ENCODE data around the gene NPHP1.
"Not testable (repeated sequence)": the region's sequence is repeated elsewhere in the genome, so short reads cannot be mapped to it uniquely, and the experiment has no call there.

Gene NPHP1

DNA sequence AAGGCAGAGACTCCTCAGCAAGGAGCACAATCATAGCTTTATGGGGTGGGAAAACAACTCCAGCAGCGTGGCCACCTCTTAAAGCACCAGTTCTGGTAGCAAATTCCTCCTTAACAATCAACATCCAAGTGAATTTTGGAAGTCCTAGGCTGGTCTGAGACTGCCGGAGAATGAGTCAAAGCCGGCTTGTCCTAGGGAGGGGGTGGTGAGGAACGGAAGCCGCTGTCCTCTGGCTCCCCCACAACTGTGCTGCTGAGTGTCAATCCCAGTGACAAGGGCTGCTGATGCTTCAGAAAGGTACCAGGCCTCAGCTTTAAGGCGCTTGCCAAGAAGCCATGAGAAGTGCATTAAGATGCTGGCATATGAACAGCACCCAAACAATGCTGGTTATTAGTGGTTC, 110.9 kb downstream of the NPHP1 start:
- H4K5ac ChIP-seq (ENCODE audit: low read length); H3K36me3 ChIP-seq (ENCODE audit: control insufficient read depth, insufficient read depth, low read length); H2BK15ac ChIP-seq (replicated peaks; ENCODE audit: low read depth); H2BK120ac ChIP-seq (ENCODE audit: low read depth, low read length); H3K4me1 ChIP-seq (ENCODE audit: control insufficient read depth, low read depth, low read length); H4K8ac ChIP-seq (ENCODE audit: low read depth, low read length); H3K9ac ChIP-seq (ENCODE audit: low read length); H3K18ac ChIP-seq (ENCODE audit: low read length); H3K27me3 ChIP-seq (ENCODE audit: insufficient read depth, low read length, poor library complexity); H2BK5ac ChIP-seq (ENCODE audit: low read length); DNase-seq; H2AK5ac ChIP-seq (ENCODE audit: low read length); H3K4me3 ChIP-seq (ENCODE audit: low read length); H3K4ac ChIP-seq (ENCODE audit: low read depth, low read length); H3K79me1 ChIP-seq (ENCODE audit: low read length); H3K23ac ChIP-seq (ENCODE audit: low read length); H3K27ac ChIP-seq (ENCODE audit: low read depth, low read length); H3K56ac ChIP-seq (ENCODE audit: low read length); H3K79me2 ChIP-seq (ENCODE audit: control insufficient read depth, insufficient read depth, low read length); H3K4me2 ChIP-seq (ENCODE audit: low read length): not testable (repeated sequence)
- no CpG with 5 or more reads among the region's 6 CpGs for WGBS (ENCODE audit: extremely low coverage, insufficient coverage, low lambda C conversion rate)

DNA sequence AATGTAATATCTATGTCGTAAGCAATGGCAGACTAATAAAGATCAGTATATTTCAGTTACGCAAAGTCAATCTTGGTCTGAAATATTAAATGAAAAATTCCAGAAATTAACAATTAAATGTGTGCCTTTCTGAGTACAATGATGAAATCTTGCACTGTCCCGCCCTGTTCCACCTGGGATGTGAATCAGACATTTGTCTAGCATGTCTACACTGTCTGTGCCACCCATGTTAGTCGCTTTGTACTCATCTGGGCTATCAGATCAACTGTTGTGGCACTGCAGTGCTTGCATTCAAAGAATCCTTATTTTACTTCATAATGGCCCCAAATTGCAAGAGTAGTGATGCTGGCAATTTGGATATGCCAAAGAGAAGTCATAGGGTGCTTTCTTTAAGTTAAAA, 114.6 kb downstream of the NPHP1 start:
- not testable (repeated sequence) for H3K18ac ChIP-seq (ENCODE audit: low read length); H3K27me3 ChIP-seq (ENCODE audit: insufficient read depth, low read length, poor library complexity); H3K36me3 ChIP-seq (ENCODE audit: control insufficient read depth, insufficient read depth, low read length); DNase-seq; H4K8ac ChIP-seq (ENCODE audit: low read depth, low read length); H4K5ac ChIP-seq (ENCODE audit: low read length); H2BK15ac ChIP-seq (replicated peaks; ENCODE audit: low read depth); H3K4me3 ChIP-seq (ENCODE audit: low read length); H3K4me1 ChIP-seq (ENCODE audit: control insufficient read depth, low read depth, low read length); H3K56ac ChIP-seq (ENCODE audit: low read length); H2AK5ac ChIP-seq (ENCODE audit: low read length); H2BK120ac ChIP-seq (ENCODE audit: low read depth, low read length); H3K79me2 ChIP-seq (ENCODE audit: control insufficient read depth, insufficient read depth, low read length); H3K79me1 ChIP-seq (ENCODE audit: low read length); H2BK5ac ChIP-seq (ENCODE audit: low read length); H3K4ac ChIP-seq (ENCODE audit: low read depth, low read length); H3K27ac ChIP-seq (ENCODE audit: low read depth, low read length); H3K23ac ChIP-seq (ENCODE audit: low read length); H3K9ac ChIP-seq (ENCODE audit: low read length); H3K4me2 ChIP-seq (ENCODE audit: low read length)
- no CpG with 5 or more reads among the region's 4 CpGs for WGBS (ENCODE audit: extremely low coverage, insufficient coverage, low lambda C conversion rate)

- WGBS (ENCODE audit: extremely low coverage, insufficient coverage, low lambda C conversion rate), result no CpG with 5 or more reads among the region's 2 CpGs
- not testable (repeated sequence) for H2BK5ac ChIP-seq (ENCODE audit: low read length); H3K27me3 ChIP-seq (ENCODE audit: insufficient read depth, low read length, poor library complexity); H2BK15ac ChIP-seq (replicated peaks; ENCODE audit: low read depth); H3K18ac ChIP-seq (ENCODE audit: low read length); H2BK120ac ChIP-seq (ENCODE audit: low read depth, low read length); H3K79me2 ChIP-seq (ENCODE audit: control insufficient read depth, insufficient read depth, low read length); H3K9ac ChIP-seq (ENCODE audit: low read length); DNase-seq; H4K5ac ChIP-seq (ENCODE audit: low read length); H3K27ac ChIP-seq (ENCODE audit: low read depth, low read length); H3K36me3 ChIP-seq (ENCODE audit: control insufficient read depth, insufficient read depth, low read length); H4K8ac ChIP-seq (ENCODE audit: low read depth, low read length); H3K4me3 ChIP-seq (ENCODE audit: low read length); H3K4me1 ChIP-seq (ENCODE audit: control insufficient read depth, low read depth, low read length); H3K79me1 ChIP-seq (ENCODE audit: low read length); H3K23ac ChIP-seq (ENCODE audit: low read length); H3K56ac ChIP-seq (ENCODE audit: low read length); H2AK5ac ChIP-seq (ENCODE audit: low read length); H3K4ac ChIP-seq (ENCODE audit: low read depth, low read length); H3K4me2 ChIP-seq (ENCODE audit: low read length)
Observed at GRCh38 chr2:110083757-110084156, 121.1 kb downstream of the NPHP1 start.

GRCh38 chr2:110083162-110083561, 121.7 kb downstream of the NPHP1 start:
- H3K4me1 ChIP-seq (ENCODE audit: control insufficient read depth, low read depth, low read length); H3K79me2 ChIP-seq (ENCODE audit: control insufficient read depth, insufficient read depth, low read length); H2AK5ac ChIP-seq (ENCODE audit: low read length); H3K23ac ChIP-seq (ENCODE audit: low read length); H3K27me3 ChIP-seq (ENCODE audit: insufficient read depth, low read length, poor library complexity); H4K5ac ChIP-seq (ENCODE audit: low read length); H4K8ac ChIP-seq (ENCODE audit: low read depth, low read length); H3K4ac ChIP-seq (ENCODE audit: low read depth, low read length); H3K27ac ChIP-seq (ENCODE audit: low read depth, low read length); H3K18ac ChIP-seq (ENCODE audit: low read length); H3K9ac ChIP-seq (ENCODE audit: low read length); H3K4me3 ChIP-seq (ENCODE audit: low read length); H3K79me1 ChIP-seq (ENCODE audit: low read length); H2BK5ac ChIP-seq (ENCODE audit: low read length); H3K56ac ChIP-seq (ENCODE audit: low read length); H3K36me3 ChIP-seq (ENCODE audit: control insufficient read depth, insufficient read depth, low read length); H2BK15ac ChIP-seq (replicated peaks; ENCODE audit: low read depth); H2BK120ac ChIP-seq (ENCODE audit: low read depth, low read length); H3K4me2 ChIP-seq (ENCODE audit: low read length); DNase-seq: not testable (repeated sequence)
- no CpG with 5 or more reads among the region's 8 CpGs for WGBS (ENCODE audit: extremely low coverage, insufficient coverage, low lambda C conversion rate)

DNA sequence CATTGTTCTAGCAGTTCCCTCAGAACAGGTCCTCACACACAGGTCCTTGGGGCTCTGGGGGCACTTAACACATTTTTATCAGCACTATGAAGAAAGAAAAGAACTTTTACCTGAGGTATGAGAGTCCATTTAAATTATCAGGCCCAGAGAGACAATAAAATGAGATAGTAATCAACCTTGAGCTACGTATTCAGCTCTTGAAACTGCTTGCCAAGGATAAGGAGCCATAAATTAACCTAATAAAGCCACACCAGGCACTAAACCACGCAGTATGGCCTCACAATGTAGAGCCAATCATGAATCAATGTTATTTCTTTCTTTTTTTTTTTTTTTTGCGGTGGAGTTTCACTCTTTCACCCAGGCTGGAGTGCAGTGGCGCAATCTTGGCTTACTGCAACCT, 126.7 kb downstream of the NPHP1 start:
- not testable (repeated sequence) for H3K36me3 ChIP-seq (ENCODE audit: control insufficient read depth, insufficient read depth, low read length); H2AK5ac ChIP-seq (ENCODE audit: low read length); H3K4ac ChIP-seq (ENCODE audit: low read depth, low read length); H3K4me1 ChIP-seq (ENCODE audit: control insufficient read depth, low read depth, low read length); DNase-seq; H2BK5ac ChIP-seq (ENCODE audit: low read length); H3K4me3 ChIP-seq (ENCODE audit: low read length); H3K4me2 ChIP-seq (ENCODE audit: low read length); H4K8ac ChIP-seq (ENCODE audit: low read depth, low read length); H4K5ac ChIP-seq (ENCODE audit: low read length); H3K27me3 ChIP-seq (ENCODE audit: insufficient read depth, low read length, poor library complexity); H3K23ac ChIP-seq (ENCODE audit: low read length); H2BK120ac ChIP-seq (ENCODE audit: low read depth, low read length); H3K18ac ChIP-seq (ENCODE audit: low read length); H3K79me1 ChIP-seq (ENCODE audit: low read length); H3K56ac ChIP-seq (ENCODE audit: low read length); H3K27ac ChIP-seq (ENCODE audit: low read depth, low read length); H3K9ac ChIP-seq (ENCODE audit: low read length); H2BK15ac ChIP-seq (replicated peaks; ENCODE audit: low read depth); H3K79me2 ChIP-seq (ENCODE audit: control insufficient read depth, insufficient read depth, low read length)
- no CpG with 5 or more reads among the region's 4 CpGs for WGBS (ENCODE audit: extremely low coverage, insufficient coverage, low lambda C conversion rate)

GRCh38 chr2:110075896-110076295, 128.9 kb downstream of the NPHP1 start:
- not testable (repeated sequence) for H3K4me3 ChIP-seq (ENCODE audit: low read length); H3K79me1 ChIP-seq (ENCODE audit: low read length); H3K9ac ChIP-seq (ENCODE audit: low read length); H3K4ac ChIP-seq (ENCODE audit: low read depth, low read length); H3K4me2 ChIP-seq (ENCODE audit: low read length); H2BK15ac ChIP-seq (replicated peaks; ENCODE audit: low read depth); H2AK5ac ChIP-seq (ENCODE audit: low read length); H3K23ac ChIP-seq (ENCODE audit: low read length); H3K4me1 ChIP-seq (ENCODE audit: control insufficient read depth, low read depth, low read length); H3K18ac ChIP-seq (ENCODE audit: low read length); DNase-seq; H2BK120ac ChIP-seq (ENCODE audit: low read depth, low read length); H3K56ac ChIP-seq (ENCODE audit: low read length); H4K5ac ChIP-seq (ENCODE audit: low read length); H4K8ac ChIP-seq (ENCODE audit: low read depth, low read length); H3K36me3 ChIP-seq (ENCODE audit: control insufficient read depth, insufficient read depth, low read length); H2BK5ac ChIP-seq (ENCODE audit: low read length); H3K79me2 ChIP-seq (ENCODE audit: control insufficient read depth, insufficient read depth, low read length); H3K27ac ChIP-seq (ENCODE audit: low read depth, low read length); H3K27me3 ChIP-seq (ENCODE audit: insufficient read depth, low read length, poor library complexity)
- no CpG with 5 or more reads among the region's 4 CpGs for WGBS (ENCODE audit: extremely low coverage, insufficient coverage, low lambda C conversion rate)
